Activated CD8-positive, alpha-beta memory T cell treated with anti-CD3 and anti-CD28 coated beads, Interleukin-2, amount 50 U/mL, for 1 hour (primary cell): ENCODE measurements around the gene PID1.

Experiments
- DNase-seq: peaks from one replicate; pipeline ENCODE4 v3.0.0-alpha.2; 2020; ENCODE audit errors: extremely low read depth

PID1 gene

DNA sequence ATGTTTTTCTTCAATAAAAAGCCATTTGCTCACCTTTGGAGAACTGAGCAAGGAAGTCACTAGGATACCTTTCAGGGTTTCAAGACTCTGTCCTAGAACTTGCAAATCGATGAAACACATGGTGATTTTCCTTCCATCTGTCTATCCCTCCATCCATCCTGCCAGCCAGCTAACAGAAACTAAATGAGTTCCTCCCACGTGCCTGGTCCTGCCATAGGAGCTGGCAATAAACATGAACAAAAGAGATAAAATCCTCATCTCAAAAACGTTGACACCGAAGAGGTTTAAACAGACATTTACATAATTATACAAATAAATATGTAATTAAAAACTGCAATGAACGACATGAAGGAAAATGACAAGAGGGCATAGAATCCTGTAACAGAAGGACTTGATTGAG is 249.0 kb downstream of the PID1 start:
- DNase-seq = no peak

DNA sequence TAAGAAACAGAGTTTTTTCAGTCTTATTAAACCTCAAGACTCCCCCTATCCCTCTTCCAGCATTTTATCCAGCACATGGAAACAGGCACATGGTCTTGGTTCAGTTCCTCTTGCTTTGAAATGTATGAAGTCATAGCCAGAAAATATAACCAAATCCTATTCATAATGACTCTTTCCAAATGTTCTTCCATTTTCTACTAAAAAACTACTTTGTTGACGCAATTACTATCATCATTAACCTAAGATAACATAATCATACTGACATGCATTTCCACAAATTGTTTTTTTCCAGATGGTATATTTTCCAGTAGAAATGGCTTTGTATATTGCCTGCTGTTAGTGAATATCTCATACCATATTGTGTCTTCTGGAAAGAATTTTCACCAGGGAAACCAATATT is 261.3 kb downstream of the PID1 start:
- no peak for DNase-seq

DNA sequence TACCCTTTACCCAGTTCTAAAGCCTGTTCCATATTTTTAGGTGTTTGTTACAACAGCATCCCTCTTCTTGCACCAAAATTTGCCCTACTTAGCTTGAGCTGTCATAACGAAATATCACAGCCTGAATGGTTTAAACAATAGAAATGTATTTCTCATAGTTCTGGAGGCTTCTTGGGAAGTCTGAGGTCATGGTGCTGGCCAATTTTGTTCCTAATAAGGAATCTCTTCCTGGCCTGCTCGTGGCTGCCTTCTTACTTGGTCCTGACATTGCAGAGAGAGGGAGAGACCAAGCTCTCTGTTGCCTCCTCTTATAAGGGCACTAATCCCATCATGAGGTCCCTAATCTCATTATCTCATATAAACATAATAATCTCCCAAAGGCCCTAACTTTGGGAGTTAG is 267.8 kb downstream of the PID1 start:
- DNase-seq = no peak

DNA sequence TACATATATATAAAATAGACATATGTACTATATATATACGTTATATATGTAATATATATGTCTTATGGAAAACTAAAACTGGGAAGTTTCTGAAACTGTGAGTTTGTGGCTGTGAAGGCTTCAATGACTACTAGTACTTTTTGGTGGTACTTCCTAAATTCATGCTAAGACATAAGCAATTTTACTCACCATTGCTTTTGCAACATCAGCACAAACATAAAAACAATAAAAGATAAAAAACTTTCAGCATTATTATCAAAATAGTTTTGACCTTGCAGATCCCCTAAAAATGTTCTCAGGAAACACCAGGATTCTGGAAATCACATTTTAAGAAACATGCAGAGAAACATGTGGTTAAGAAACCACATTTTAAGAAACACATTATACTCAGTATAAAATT is 269.9 kb downstream of the PID1 start:
- no peak for DNase-seq

DNA sequence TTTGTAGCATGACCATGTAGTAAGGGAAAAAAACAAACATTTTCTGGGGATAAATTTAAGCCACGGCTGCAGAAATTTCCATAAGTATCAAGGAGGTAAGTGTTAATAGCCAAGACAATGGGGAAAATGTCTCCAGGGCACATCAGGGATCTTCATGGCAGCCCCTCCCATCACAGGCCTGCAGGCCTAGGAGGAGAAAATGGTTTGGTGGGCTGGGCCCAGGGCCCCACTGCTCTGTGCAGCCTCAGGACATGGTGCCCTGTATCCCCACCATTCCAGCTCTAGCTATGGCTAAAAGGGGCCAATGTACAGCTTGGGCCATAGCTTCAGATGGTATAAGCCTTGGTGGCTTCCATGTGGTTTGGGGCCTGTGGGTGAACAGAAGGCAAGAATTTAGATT is 271.8 kb downstream of the PID1 start:
- DNase-seq = no peak

DNA sequence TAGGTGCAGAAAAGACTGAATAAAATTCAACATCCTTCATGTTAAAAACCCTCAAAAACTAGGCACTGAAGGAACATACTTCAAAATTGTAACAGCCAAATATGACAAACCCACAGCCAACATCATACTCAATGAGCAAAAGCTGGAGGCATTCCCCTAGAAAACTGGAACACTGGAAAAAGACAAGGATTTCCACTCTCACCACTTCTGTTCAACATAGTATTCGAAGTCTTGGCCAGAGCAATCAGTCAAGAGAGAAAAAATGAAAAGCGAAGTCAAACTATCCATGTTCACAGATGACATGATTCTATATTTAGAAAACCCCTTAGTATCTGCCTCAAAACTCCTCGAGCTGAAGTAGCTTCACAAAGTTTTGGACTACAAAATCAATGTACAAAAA is 282.3 kb downstream of the PID1 start:
- DNase-seq = no peak

DNA sequence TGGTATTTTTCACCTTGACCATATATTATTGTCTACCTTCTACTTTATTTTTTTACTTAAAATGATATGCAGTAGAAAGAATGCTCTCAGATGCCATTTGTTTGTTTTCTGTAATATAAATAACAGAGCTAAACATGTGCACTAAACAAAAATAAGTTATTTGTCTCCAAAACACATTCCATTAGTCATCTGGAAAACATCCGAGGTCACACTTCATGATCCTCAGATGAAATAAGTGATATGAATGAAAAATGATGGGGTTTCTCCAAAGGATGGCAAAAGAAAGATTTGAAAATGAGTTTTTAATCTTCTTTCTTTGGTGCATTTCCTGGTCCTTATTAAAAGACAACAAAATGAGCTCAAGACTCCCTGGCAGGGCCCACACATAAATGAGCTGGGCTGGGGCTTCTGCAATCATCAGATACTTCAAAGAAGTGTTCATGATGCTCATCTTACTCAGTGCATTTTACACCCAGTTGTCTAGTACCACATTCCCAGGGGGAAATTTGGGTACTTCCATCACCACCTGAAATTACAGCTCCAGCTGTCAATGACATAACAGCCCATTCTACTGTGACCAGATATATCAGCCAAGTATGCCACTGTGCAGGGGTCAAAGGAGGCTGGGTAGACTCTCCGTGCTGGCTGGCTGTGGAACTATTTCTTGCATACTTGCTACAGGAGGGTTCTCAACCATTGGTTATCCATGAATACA is 283.5 kb downstream of the PID1 start:
- no peak for DNase-seq

DNA sequence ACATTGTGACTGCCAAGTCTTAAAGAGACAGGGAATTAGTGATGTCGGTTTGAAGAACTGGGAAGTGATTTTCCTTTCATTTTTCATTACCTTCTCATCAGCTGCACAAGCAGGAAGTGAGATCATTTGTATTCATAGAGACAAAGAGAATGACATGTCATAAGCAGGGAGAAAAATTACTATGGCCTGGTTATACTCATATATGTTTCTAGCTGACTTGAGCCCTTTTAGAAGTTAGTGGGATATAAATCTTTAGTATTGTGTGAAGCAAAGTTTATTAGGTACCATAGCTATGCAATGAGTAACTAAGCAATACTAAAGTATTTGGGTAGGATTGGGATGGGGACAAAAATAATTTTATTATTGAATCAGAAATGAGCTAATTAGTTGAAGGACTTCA is 284.1 kb downstream of the PID1 start:
- no peak for DNase-seq

DNA sequence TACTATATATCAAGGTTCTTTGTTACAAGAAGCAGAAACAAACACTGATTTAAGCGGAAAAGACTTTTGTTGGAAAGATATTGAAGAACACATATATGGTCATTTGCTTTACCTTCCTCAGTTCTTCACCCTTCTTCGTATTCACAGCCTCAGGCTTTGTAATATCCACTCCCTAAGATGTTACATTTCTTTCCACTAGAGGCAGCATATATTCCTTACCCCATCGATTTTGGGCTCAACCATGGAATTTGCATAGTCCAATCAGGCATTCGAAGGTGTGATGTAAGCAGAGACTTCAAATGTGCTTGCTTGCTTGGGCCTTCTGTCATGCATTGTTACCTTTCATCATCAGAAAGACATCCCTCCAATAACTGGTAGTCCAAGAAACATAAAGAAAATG is 287.4 kb downstream of the PID1 start:
- no peak for DNase-seq

DNA sequence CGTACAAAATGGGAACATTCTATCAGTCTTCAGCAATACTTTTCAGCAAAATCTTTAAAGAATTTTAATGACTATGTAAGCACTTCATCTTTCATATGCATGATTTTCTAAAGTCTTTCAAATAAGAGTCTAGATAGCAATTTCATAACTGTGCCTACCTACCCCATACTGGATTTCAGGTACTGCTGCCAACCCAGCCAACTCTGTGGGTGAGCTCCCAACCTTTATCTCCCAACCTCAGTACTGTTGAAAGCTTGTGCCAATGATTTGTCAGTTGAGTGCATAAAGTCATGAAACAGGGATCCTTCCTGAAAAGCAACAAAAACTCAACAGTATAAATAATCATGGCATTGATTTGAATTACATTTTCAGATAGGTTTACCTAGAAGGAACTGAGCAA is 296.9 kb downstream of the PID1 start:
- no peak for DNase-seq
